ENCODE measurements around the gene RTBDN. TPM values are rescaled to one million over a fixed set of nuclear protein-coding genes. Genes with fewer than 3 reads are reported as not detected.
"Not testable (repeated sequence)": the region's sequence is repeated elsewhere in the genome, so short reads cannot be mapped to it uniquely, and the experiment has no call there.

Gene RTBDN
- total RNA-seq, 4 donors from 2014 or later = not detected

- ATAC-seq (ENCODE audit: low FRiP score) = peak; percentile 98
- DNase-seq (ENCODE audit: low spot score) = peak; percentile 89
- peak in 2 of 3 donors; percentile 85 to 98 for TF ChIP-seq CTCF (IDR thresholded peaks at IDR 0.05)
Measured at GRCh38 chr19:12847159-12848139, 13.1 kb upstream of the RTBDN start.

GRCh38 chr19:12846613-12847012 is 12.2 kb upstream of the RTBDN start:
- DNase-seq (ENCODE audit: low spot score) = not testable (repeated sequence)

GRCh38 chr19:12843999-12844732 is 9.8 kb upstream of the RTBDN start:
- no peak for TF ChIP-seq CTCF (IDR thresholded peaks at IDR 0.05)

More at GRCh38 chr19:12846613-12847012, 12.2 kb upstream of the RTBDN start:
- not testable (repeated sequence) for ATAC-seq (ENCODE audit: low FRiP score)

GRCh38 chr19:12843328-12843727 is 8.9 kb upstream of the RTBDN start:
- no peak for DNase-seq (ENCODE audit: low spot score)
- no peak for TF ChIP-seq CTCF (IDR thresholded peaks at IDR 0.05)
- no peak for ATAC-seq (ENCODE audit: low FRiP score)

More at GRCh38 chr19:12843999-12844732, 9.8 kb upstream of the RTBDN start:
- ATAC-seq (ENCODE audit: low FRiP score) (no peak), DNase-seq (ENCODE audit: low spot score) (no peak)

GRCh38 chr19:12842511-12842910 is 8.1 kb upstream of the RTBDN start:
- DNase-seq (ENCODE audit: low spot score) (no peak), ATAC-seq (ENCODE audit: low FRiP score) (no peak)
- no peak for TF ChIP-seq CTCF (IDR thresholded peaks at IDR 0.05)

- no peak for TF ChIP-seq CTCF (IDR thresholded peaks at IDR 0.05)
- DNase-seq (ENCODE audit: low spot score) = no peak
- ATAC-seq (ENCODE audit: low FRiP score) = no peak
Measured at GRCh38 chr19:12841094-12841493, 6.7 kb upstream of the RTBDN start.

All from omental fat pad (tissue), 4 donors.